Lower leg skin (tissue), 3 donors: Measurements from ENCODE around the gene PIAS4.

Source experiments
- POLR2A ChIP-seq, 2 donors: fragments of 450-650 bp; IDR thresholded peaks; one replicate each; pipeline ENCODE4 v1.6.1; 2016 to 2017; ENCODE audit warnings: antibody characterized with exemption in 2 of 2, mild to moderate bottlenecking in 1 of 2, moderate library complexity in 1 of 2
- TF ChIP-seq, protein P1 (sequence below), 3 donors: fragments of 450-650 bp; IDR thresholded peaks; one replicate each; pipeline ENCODE4 v1.5.1; 2016; ENCODE audit warnings: antibody characterized with exemption in 3 of 3, mild to moderate bottlenecking in 3 of 3, moderate library complexity in 2 of 3

DNA sequence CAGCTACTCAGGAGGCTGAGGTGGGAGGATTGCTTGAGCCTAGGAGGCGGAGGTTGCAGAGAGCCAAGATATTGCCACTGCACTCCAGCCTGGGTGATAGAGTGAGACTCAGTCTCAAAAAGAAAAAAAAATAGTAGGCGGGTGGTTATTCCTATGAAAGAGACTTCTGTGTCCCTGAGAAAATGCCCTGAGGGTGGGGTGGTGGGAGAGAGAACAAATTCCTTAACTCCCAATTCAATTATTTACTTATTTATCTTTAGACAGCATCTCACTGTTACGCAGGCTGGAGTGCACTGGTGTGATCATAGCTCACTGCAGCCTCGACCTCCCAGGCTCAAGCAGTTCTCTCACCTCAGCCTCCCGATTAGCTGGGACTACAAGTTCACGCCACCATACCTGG lies 11.9 kb upstream of the PIAS4 start:
- no peak for TF ChIP-seq POLR2A (IDR thresholded peaks at IDR 0.05)
- TF ChIP-seq, protein P1, sequence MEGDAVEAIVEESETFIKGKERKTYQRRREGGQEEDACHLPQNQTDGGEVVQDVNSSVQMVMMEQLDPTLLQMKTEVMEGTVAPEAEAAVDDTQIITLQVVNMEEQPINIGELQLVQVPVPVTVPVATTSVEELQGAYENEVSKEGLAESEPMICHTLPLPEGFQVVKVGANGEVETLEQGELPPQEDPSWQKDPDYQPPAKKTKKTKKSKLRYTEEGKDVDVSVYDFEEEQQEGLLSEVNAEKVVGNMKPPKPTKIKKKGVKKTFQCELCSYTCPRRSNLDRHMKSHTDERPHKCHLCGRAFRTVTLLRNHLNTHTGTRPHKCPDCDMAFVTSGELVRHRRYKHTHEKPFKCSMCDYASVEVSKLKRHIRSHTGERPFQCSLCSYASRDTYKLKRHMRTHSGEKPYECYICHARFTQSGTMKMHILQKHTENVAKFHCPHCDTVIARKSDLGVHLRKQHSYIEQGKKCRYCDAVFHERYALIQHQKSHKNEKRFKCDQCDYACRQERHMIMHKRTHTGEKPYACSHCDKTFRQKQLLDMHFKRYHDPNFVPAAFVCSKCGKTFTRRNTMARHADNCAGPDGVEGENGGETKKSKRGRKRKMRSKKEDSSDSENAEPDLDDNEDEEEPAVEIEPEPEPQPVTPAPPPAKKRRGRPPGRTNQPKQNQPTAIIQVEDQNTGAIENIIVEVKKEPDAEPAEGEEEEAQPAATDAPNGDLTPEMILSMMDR (IDR thresholded peaks at IDR 0.05): no peak
